ENCODE results near the gene ARL15.

ARL15 gene

DNA sequence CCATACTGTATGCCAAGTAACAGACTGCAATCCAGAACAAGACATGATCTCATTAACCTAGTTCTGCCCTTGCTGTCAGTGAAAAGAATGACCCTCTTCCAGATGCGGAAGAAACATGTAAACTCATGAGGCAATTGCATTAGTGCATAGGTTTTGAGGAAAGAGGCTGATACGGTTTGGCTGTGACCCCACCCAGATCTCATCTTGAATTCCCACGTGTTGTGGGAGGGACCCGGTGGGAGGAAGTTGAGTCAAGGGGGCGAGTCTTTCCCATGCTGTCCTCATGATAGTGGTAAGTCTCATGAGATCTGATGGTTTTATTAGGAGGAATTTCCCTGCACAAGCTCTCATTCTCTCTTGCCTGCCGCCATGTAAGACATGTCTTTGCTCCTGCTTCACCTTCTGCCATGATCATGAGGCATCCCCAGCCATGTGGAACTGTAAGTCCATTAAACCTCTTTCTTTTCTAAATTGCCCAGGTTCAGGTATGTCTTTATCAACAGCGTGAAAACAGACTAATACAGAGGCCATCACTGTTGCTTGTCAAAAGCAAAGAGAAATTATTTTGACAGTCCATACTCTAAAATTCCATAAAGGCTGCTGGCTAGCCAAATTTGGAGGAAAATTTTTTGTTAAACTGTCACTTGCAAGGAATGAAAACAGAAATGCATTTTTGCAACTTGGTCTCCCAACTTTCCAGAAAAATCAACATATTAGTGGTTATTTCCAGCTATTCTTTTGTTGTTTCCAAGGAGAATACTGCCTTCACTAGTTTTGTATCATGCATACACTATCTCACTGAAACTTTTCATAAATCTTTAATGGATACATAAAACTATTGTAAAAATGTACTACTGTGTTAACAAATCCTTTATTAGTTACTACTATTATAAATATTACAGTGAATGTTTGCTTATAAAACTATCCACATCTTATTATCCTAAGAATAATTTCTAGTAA is 3.2 kb upstream of the ARL15 start:
- no peak for DNase-seq (ENCODE audit: low spot score)

DNA sequence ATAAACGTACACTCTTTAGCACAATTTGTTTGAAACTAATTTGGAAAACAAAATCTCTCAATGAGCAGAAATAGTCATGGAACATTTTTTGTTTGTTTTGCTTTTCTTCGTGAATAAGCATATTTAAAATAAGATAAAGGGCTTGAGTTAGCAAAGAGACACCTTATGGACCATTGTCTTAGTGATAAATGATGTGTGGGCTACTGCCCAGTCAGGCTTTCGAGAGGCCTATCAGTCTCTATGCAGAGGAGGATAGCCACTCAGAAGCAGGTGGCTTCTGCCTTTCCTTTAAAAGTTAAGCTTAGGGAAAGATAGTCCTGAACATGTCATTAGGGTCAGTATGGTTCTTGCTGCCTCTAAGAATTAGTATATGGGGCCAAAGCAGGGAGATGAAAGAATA is 2.1 kb upstream of the ARL15 start:
- DNase-seq (ENCODE audit: low spot score): no peak

DNA sequence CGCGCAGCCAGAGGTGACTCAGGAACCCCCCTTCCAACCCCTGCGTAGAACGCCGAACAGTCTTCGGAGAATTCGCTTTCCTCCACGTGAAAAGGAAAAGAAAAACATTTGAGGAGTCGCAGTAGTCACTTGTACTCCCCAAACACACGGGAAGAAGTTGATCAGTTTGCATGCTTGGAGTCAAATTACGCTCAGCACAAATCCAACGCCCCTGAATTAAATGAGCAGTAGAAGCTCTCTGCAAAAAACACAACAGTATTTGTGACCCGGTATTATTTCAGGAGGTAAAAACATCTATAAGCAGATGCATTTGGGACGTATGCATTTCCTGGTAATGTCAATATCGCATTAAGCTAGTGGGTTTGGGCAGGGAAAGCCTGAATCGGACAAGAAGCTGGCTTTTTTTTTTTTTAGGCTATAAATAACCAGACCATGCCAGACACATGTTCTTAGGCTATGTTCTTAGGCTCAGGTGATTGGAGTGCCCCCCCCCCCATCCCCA is 854 bp upstream of the ARL15 start:
- no peak for DNase-seq (ENCODE audit: low spot score)

DNA sequence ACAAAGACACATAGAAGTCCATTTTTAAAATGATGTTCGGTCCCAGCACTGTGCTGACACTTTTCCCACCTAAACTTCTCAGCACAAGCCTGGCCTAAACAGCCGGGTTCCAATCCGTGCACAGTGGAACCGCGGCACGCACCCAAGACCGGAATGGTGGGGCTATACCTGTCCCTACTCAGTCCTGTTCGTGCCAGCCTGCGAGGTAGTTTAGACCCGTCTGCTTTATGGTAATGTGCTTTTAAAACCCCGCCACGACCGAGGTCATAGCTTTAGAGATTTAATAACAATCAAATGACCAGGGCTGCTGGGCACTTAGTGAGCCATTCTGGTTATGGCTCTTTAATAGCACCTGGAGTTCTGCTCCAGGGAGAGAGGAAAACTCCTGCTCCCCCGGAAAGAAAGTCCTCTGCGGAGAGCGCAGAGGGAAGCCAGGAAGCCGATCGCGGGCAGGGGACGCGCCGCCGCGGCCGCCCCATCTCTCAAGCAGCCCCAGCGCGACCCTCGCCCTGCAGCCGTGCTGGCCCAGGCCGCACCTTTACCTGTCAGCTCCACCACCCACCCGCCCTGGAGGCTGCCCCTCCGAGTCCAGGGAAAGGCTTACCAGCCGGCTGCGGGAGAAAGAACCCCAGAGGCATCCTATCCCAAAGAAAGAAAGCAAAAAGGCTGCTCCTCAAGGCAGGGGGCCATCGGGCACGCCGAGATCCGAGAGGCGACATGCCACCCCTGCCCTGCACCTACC is 511 bp downstream of the ARL15 start:
- peak; percentile 7 for DNase-seq (ENCODE audit: low spot score)

DNA sequence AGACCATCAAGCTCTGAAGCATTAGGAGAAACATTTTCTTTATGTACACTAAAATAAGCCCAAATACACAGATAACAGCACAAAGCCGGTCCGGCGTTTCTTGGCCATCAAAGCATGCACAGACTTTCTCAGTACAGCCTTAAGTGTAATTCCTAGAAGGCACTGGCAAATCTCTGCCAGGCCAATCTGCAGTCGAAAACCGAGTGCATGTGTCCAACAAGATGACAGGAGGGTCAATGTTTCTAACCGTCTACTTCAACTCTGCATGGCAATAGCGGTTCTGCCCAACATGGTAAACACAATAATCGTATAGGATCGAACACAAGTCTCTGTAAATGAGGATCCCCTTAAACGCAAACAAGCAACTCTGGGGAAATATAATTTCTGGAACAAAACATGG is 1.1 kb downstream of the ARL15 start:
- no peak for DNase-seq (ENCODE audit: low spot score)

DNA sequence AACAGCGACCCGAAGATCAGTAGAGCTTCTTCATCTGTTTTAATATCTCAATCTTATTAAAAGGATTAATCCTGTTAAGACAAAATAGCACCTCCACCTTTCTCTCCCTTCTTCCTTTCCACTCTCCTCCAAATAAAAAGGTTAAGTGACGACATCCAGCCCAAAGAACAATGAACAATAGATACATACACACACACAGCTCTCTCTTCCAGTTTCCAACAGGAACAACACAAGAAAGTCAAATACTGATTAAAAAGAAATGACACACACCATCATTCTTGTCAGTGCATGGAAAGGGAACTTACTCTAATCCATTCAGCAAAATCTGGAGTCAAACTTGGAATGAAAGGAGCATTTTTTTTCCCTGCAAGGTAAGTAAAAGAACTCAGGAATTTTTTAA is 2.8 kb downstream of the ARL15 start:
- no peak for DNase-seq (ENCODE audit: low spot score)

DNA sequence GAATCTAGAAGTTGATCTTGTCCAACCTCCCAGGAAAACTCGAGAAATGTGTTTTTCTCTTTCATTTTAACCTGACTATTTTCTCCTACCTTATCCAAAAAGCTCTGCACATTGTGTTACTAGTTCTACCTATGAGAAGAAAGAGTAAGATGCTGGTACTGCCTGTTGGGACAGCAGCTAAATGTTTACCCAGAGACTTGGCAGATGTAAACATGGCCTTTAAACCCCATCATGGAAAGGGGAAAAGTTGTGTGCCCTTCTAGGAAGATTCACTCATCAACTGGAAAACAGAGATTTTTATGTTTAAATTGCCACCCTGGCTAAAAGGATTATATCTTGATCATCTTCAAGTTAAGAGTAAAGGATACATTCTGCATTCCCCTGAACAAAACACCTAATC is 3.5 kb downstream of the ARL15 start:
- no peak for DNase-seq (ENCODE audit: low spot score)

DNA sequence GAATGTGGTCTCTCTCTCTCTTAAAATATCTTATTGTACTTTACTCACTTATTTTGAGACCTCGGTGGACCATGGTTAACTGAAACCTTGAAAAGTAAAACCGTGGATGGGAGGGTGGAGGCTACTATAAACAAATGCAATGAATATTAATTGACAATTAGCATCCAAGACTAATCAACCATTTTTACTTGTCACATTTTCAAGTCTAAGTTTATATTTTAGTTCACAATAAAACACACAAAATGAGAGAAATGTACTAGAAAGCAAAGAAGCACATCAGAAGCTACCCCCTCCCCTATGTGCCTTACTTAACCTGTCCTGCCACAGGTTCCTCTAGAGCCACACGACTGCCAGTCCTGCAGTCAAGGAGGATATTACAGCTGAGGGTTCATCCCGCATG is 4.6 kb downstream of the ARL15 start:
- no peak for DNase-seq (ENCODE audit: low spot score)

DNA sequence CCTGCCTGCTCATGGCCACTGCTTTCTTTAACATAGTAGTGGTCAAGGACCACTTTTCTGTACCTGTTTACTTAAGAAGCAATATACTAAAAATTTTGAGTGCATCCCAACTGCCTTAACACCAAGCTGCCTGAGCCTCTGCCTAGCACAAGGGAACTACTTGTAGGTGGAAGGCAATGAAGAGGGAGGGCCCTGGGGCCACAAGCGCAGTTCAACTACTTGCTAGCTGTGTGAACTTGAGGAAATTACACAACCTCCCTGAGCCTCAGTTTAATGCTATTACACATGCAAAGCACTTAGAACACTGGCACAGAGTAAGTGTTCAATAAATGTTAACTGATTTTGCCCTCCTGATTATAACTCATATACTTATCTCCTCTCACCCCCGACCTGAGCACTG is 6.3 kb downstream of the ARL15 start:
- no peak for DNase-seq (ENCODE audit: low spot score)

DNA sequence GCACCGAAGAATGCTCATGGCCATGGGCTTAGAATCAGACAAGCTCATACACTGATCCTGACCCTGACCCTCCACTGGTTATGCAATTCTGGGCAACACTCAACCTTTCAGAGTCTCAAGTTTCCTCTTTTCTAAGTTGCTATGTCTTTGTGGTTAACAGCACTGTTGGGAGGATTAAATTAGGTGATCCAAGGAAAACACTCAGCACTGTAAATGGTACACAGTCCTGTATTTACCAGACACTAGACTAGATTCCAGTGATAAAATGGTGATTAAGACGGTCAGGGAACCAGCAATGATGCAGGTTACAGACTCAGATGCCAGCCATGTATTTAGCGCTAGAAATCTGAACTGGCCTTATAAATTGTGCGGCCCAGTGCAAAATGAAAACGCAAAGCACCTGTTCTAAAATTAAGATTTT is 8.1 kb downstream of the ARL15 start:
- no peak for DNase-seq (ENCODE audit: low spot score)

DNA sequence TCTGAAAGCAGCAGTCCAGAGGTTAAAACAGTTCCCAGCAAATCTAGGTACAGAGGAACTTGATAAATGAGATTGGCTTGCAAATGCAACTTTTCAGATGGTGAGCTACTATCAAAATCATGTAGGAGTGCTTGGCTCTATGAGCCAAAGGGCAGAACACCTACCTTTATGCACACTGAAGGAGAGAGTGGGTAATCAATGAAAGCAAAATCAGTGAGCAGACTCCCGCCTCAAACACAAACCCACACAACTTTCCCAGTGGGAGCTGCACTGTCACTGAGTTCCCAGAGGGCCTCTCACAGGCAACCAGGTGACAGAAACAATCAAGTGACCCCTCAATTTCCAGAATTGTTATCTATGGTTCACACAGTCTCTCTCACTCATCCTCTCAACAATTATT is 8.5 kb downstream of the ARL15 start:
- DNase-seq (ENCODE audit: low spot score): no peak

DNA sequence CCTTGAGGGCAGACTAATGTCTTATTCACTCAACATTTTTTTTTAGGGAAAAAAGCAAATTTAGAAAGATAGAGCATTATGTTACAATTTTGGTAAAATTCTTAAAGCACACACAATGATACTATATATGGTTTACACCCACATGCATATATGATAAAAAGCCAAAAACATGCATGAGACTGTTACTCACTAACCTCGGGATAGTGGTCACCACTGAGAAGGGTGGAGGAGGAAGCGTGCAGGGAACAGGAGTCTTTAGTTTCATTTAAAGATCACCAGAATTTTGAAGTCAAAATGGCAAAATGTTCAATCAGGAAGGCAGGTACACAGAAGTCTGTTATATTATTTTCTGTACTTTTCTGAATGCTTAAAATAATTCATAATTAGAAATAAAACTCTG is 9.2 kb downstream of the ARL15 start:
- no peak for DNase-seq (ENCODE audit: low spot score)

DNA sequence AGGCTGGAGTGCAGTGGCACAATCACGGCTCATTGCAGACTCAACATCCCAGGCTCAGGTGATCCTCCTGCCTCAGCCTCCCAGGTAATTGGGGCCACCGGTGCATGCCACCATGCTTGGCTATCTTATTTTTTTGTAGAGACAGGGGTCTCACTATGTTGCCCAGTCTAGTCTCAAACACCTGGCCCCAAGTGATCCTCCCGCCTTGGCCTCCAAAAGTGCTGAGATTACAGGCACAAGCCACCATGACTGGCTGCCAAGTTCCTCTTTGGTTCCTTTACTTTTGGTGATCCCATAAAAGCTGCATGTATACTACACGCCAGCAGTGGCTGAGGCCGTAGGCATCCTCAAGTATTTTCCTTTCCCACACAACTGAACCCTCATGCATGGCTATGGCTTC is 11.4 kb downstream of the ARL15 start:
- DNase-seq (ENCODE audit: low spot score): no peak

DNA sequence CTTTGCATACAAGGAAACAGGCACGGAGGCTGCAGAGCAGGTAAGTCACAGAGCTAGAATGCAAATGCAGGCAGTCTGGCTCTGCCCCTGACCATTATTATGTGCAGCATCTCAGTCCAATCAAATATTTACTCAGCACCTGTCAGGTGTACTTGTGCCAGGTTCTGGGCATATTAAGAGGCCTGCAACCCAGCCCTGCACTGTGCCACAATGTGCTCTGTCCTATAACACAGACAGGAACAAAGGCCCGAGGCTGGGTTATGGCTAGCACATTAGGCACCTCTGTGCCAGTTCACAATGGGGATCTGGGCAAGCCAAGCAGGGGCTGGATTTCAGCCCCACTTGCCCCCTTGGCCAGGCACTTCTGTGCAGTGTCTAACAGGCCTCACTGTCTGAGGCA is 14.0 kb downstream of the ARL15 start:
- DNase-seq (ENCODE audit: low spot score): no peak

DNA sequence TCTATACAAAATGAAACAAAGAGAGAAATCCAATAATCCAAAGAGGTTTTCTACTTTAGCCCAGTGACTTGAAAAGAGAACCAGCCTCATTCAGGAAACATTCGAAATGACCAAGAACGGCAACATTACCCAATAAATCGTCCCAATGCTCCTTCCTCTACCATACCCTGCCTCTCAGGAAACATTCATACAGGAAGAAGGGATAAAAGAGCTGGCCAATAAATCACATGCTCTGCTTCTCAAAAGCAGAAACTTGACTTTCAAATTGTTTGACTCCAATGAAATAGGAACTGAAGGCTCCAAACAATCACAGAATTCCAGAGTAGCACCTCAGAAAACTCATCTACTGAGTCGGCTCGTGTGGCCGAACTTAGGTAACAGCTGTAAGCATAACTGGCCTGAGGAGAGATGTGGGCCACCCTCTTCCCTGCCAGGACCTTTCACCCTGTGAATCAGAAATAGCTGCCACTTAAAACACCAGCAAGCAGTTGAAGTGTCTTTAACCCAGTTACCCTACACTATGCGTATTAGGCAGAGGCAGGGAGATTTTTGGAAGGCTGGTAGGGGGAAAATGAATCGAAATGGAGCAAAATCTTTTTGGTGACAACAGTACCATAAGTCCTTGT is 14.6 kb downstream of the ARL15 start:
- no peak for DNase-seq (ENCODE audit: low spot score)

DNA sequence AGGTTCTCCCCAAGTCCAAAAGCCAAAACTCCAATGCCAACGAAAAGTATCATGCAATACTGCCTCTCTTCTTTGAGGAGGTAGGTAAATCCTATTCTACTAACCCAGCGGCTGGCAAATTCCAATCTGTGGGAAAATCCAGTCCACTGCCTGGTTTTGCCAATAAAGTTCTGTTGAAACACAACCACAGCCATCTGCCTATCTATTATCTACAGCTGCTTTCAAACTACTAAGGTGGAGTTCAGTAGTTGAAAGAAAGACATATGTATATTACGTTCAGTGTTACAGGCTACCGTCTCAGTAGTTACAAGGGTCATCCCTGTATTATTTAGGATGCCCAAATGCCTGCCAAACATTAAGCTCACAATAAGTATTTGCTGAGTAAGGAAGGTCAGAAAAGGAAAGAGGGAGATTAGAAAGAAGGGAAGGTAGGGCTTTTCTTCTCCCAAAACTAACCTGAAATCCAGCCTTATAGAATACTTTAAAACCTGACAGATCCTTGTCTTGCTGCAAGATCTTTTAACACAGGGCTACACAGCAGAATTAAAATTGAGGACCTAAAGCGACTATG is 16.2 kb downstream of the ARL15 start:
- DNase-seq (ENCODE audit: low spot score): no peak

DNA sequence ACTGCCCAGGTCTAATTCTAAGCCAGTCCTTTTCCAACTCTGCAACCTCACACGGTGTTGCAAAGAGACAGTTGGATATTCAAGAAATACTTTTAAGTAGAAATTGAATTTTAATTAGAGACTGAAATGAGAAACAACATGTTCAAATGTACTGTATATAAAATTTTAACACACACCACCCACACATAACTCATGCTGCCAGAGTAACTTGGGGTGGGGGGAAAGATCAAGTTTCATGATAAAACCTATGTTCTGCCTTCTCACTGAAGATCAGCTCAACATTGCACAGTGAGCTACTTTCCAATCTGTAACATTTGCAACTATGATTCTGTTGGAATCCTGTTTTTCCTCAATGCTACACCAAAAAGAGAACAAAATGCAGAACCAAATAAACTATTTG is 17.5 kb downstream of the ARL15 start:
- DNase-seq (ENCODE audit: low spot score): no peak

DNA sequence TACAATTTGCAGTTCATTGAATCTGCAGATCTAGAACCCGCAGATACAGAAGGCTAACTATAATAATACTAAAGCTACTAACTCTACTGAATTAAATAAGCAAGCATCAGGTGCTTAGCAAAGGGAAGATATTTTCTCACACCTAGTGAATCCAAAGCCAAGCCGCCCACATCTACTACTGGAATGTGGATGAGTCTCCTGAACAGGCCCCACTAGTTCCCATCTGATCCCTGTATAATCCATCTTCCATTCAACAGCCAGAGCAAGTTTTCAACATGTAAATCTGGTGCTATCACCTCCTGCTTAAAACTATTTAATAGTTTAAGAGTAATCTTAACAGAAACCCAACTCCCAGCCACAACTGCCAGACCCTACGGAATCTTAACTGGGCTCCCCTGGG is 18.9 kb downstream of the ARL15 start:
- no peak for DNase-seq (ENCODE audit: low spot score)

DNA sequence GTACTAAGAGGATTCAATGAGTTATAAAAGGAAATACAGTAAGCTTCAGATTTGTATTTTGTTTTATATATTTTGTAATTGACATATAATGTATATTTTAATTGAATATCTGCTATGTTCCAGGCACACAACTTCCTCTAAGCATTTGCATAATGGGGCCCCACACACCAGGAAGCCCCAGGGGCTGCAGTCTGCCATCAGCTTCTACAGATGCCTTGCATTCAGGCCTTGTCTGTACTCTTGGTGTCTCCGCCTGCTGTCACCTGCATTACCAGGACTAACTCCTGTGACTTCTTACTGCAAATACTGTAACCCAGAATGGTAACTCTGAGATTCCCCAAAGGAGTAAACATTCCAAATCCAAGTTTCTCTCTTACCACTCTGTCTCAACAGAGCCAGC is 20.6 kb downstream of the ARL15 start:
- no peak for DNase-seq (ENCODE audit: low spot score)

DNA sequence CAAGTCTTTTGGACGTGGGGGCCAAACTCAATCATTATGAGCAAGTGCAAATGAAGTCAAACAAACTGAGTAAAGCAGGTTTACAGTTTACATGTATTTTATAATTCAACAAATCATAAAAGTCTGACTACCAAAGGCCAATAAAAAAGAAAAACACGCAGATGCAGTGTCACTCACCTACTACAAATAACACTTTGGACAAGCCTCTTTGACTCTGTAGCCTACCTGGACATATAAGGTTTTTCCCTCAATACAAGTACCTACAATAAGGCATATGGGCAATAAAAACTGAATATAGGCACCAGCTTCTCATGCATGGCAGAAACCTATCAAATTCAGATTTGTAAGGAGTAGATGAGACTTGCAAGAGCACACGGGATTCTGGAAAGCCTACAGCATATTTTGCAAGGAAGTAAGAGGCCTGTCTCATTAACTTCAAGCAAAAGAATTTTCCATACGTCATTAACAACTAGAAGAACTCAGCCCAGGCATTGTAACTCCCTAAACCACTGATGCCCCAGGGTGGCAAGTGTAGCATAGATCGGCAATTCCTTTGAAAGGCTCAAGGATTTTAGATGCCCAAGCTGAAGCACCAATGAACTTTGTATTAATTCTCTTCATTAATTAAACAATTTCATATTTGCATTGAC is 21.7 kb downstream of the ARL15 start:
- DNase-seq (ENCODE audit: low spot score): no peak

DNA sequence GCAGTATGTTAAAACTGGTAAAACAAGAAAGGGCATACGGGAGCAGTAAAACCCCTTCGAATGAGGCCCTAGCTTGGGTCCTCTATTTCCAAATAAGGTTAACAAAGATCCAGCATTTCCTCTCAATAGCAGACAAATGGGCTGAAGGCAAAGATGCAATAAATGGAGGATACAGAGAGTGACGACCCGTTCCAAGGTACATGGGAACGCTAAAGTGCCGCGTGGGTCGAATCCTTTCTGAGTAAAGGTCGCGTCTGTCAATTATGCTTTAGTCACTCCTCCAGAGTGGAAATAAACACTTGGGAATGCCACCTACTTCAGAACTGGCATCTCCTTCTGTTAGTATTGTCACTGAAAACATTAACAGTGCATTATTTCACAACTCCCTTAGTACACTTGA is 24.7 kb downstream of the ARL15 start:
- DNase-seq (ENCODE audit: low spot score): no peak

DNA sequence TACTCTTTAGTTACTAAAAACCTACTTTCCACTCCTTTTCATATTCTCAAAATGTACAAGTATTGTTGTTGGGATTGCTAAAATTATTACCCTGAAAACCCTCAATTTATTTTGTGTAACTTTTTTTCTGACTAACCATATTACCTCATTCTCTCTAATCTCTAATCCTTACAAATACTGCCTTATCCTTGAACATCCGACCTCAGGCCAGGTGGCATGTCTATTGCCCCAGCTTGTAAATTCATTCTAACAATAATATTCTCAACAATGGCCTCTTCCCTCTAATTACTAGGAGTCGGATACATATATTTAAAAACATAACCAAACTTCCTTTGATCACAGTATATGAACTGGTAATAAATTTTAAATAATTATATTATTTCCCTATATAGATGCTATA is 25.8 kb downstream of the ARL15 start:
- no peak for DNase-seq (ENCODE audit: low spot score)
